HG02759 (cell line): Measurements from ENCODE around the gene SMARCD2.
"Not testable (repeated sequence)": the region's sequence is repeated elsewhere in the genome, so short reads cannot be mapped to it uniquely, and the experiment has no call there.

Experiments used
- ATAC-seq: cut with Tn5 transposase; IDR thresholded peaks from one replicate; pipeline ENCODE4 v1.9.1; 2021; ENCODE audit warnings: mild to moderate bottlenecking, moderate library complexity; ENCODE audit not compliant: unreplicated experiment

SMARCD2 gene

GRCh38 chr17:63842540-63843386 lies at the start of gene SMARCD2:
SMARCD2 (minus strand) TSS chr17:63842685; CDS start chr17:63842674, 11 bp downstream.
- peak; percentile 81 for ATAC-seq

- not testable (repeated sequence) for ATAC-seq
Observed at GRCh38 chr17:63889026-63889848, 46.8 kb upstream of the SMARCD2 start.

- not testable (repeated sequence) for ATAC-seq
Observed at GRCh38 chr17:63885119-63885518, 42.6 kb upstream of the SMARCD2 start.

- ATAC-seq = not testable (repeated sequence)
Observed at GRCh38 chr17:63882626-63883126, 40.2 kb upstream of the SMARCD2 start.

GRCh38 chr17:63881935-63882601 lies 39.6 kb upstream of the SMARCD2 start, which contains the start of gene GH2:
GH2 (minus strand) TSS chr17:63881944; CDS start chr17:63881801, 143 bp downstream.
- peak; percentile 40 for ATAC-seq

- not testable (repeated sequence) for ATAC-seq
Observed at GRCh38 chr17:63881337-63881736, 38.9 kb upstream of the SMARCD2 start.

- no peak for ATAC-seq
Observed at GRCh38 chr17:63880706-63881105, 38.2 kb upstream of the SMARCD2 start.

GRCh38 chr17:63878413-63878812 lies 35.9 kb upstream of the SMARCD2 start:
- ATAC-seq = not testable (repeated sequence)

- ATAC-seq = not testable (repeated sequence)
Observed at GRCh38 chr17:63874693-63875092, 32.2 kb upstream of the SMARCD2 start.

GRCh38 chr17:63874061-63874626 lies 31.7 kb upstream of the SMARCD2 start:
- ATAC-seq = not testable (repeated sequence)

- not testable (repeated sequence) for ATAC-seq
Observed at GRCh38 chr17:63873577-63873976, 31.1 kb upstream of the SMARCD2 start, which contains the start of gene CSH2. CSH2 (minus strand) TSS chr17:63873677; CDS start chr17:63873614, 63 bp downstream.

- not testable (repeated sequence) for ATAC-seq
Observed at GRCh38 chr17:63871646-63872365, 29.3 kb upstream of the SMARCD2 start.

- ATAC-seq = not testable (repeated sequence)
Observed at GRCh38 chr17:63870292-63870665, 27.8 kb upstream of the SMARCD2 start.

- not testable (repeated sequence) for ATAC-seq
Observed at GRCh38 chr17:63869491-63870291, 27.2 kb upstream of the SMARCD2 start.

GRCh38 chr17:63866625-63867024 lies 24.1 kb upstream of the SMARCD2 start:
- not testable (repeated sequence) for ATAC-seq

- ATAC-seq = no peak
Observed at GRCh38 chr17:63859257-63859656, 16.8 kb upstream of the SMARCD2 start.

- ATAC-seq = not testable (repeated sequence)
Observed at GRCh38 chr17:63856425-63856824, 13.9 kb upstream of the SMARCD2 start.

GRCh38 chr17:63855185-63855584 lies 12.7 kb upstream of the SMARCD2 start:
- ATAC-seq = no peak

- ATAC-seq = no peak
Observed at GRCh38 chr17:63854709-63855108, 12.2 kb upstream of the SMARCD2 start.
